Left lung (tissue), 10 donors: ENCODE results near the gene CCDC91. TPM values are rescaled to one million over a fixed set of nuclear protein-coding genes. Genes with fewer than 3 reads are reported as not detected.

Experiments used
- ATAC-seq: fragments of 200-7000 bp; cut with Tn5 transposase; one replicate; pipeline ENCODE4 v1.9.1; 2020; ENCODE audit warnings: moderate library complexity
- DNase-seq, 4 donors: peaks; one replicate each; pipeline ENCODE4 v3.0.0-alpha.2; 2013 to 2020
- H3K27ac ChIP-seq, 2 donors: fragments of 200-600 bp; sonication (generic) in 1 of 2; one replicate each; pipeline versions ENCODE4 v1.5.0 to v1.8.0; 2020 to 2021
- H3K27me3 ChIP-seq, 2 donors: fragments of 200-600 bp; sonication (generic) in 1 of 2; one replicate each; pipeline versions ENCODE4 v1.5.0 to v1.8.0; 2020 to 2021
- H3K36me3 ChIP-seq, 2 donors: fragments of 200-600 bp; sonication (generic) in 1 of 2; one replicate each; pipeline versions ENCODE4 v1.5.0 to v1.8.0; 2020 to 2021
- H3K4me1 ChIP-seq, 2 donors: fragments of 200-600 bp; one replicate each; pipeline ENCODE4 v1.8.0; 2021
- H3K4me3 ChIP-seq, 2 donors: fragments of 200-600 bp; sonication (generic) in 1 of 2; one replicate each; pipeline versions ENCODE4 v1.5.0 to v1.8.0; 2020 to 2021; ENCODE audit warnings: mild to moderate bottlenecking in 1 of 2
- H3K9me3 ChIP-seq, 2 donors: fragments of 200-600 bp; sonication (generic) in 1 of 2; one replicate each; pipeline versions ENCODE4 v1.5.0 to v1.8.0; 2020 to 2021
- intact Hi-C, 2 donors: fragments of 100-400 bp; cut with DNase I; formaldehyde crosslinking; loops; one replicate each; pipeline versions ENCODE4 v1.11.2 to v1.14.2; 2022
- polyA plus RNA-seq, 6 donors: library from polyadenylated mRNA; unstranded; fragments of 120-200 nt; gene quantifications; one replicate each; pipeline ENCODE4 v1.2.1, GENCODE V29; 2013; ENCODE audit not compliant: insufficient read length in 6 of 6
- total RNA-seq, 2 donors: library from RNA; stranded (reverse); fragmentation: NEBNext Ultra II Directional; extraction: Animal tissue kit (Norgen Biotek cat#: 25700); gene quantifications; one replicate each; pipeline ENCODE4 v1.2.1, GENCODE V29; 2021
- TF ChIP-seq, protein P1 (sequence below), 2 donors: fragments of 200-600 bp; sonication (generic) in 1 of 2; IDR thresholded peaks; one replicate each; pipeline versions ENCODE4 v1.5.0 to v1.8.0; 2021; ENCODE audit warnings: antibody characterized with exemption in 2 of 2
- donor health status: DM: no; HTN: yes; CAD: no.
- donor health status: DM: no; HTN: no; CAD: no.

Gene CCDC91
- total and polyA plus RNA-seq, 8 donors, result 18.5 to 30.0 (median 26.2) TPM

- DNase-seq (no peak), ATAC-seq (no peak)
- TF ChIP-seq, protein P1, sequence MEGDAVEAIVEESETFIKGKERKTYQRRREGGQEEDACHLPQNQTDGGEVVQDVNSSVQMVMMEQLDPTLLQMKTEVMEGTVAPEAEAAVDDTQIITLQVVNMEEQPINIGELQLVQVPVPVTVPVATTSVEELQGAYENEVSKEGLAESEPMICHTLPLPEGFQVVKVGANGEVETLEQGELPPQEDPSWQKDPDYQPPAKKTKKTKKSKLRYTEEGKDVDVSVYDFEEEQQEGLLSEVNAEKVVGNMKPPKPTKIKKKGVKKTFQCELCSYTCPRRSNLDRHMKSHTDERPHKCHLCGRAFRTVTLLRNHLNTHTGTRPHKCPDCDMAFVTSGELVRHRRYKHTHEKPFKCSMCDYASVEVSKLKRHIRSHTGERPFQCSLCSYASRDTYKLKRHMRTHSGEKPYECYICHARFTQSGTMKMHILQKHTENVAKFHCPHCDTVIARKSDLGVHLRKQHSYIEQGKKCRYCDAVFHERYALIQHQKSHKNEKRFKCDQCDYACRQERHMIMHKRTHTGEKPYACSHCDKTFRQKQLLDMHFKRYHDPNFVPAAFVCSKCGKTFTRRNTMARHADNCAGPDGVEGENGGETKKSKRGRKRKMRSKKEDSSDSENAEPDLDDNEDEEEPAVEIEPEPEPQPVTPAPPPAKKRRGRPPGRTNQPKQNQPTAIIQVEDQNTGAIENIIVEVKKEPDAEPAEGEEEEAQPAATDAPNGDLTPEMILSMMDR (IDR thresholded peaks at IDR 0.05), result no peak
- intact Hi-C loops, result no loop called here
- H3K36me3 ChIP-seq, result no peaks in the 10 kb centered on the region
- H3K27me3 ChIP-seq, result no peaks in the 10 kb centered on the region
- H3K4me3 ChIP-seq, result no peak overlapping the region
- no peaks in the 10 kb centered on the region for H3K9me3 ChIP-seq
- H3K4me1 ChIP-seq, result no peaks in the 10 kb centered on the region
- H3K27ac ChIP-seq, result no peak overlapping the region
Measured at GRCh38 chr12:28442101-28442500, 251.8 kb downstream of the CCDC91 start.

DNA sequence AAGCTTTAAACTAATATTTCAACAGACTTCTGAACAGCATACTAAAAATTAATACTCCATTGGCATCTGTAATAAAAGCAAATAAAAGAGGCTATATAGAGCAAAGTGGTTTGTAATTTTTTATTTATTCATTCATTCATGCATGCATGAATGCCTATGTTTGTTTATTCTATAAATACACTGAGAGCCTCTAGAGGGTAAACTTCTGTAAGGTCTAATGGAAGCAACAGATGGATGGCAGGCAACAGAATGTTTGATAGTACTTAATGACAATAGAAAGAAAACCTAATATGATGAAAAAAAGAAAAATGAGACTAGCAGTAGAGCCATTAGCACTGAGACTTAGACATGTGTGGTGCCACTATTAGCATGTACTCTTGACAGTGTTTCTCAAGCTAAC lies 253.1 kb downstream of the CCDC91 start:
- intact Hi-C loops, result no loop called here
- H3K4me3 ChIP-seq, result no peak overlapping the region
- TF ChIP-seq, protein P1 (IDR thresholded peaks at IDR 0.05), result no peak
- no peak for ATAC-seq
- H3K9me3 ChIP-seq, result no peaks in the 10 kb centered on the region
- H3K4me1 ChIP-seq, result no peaks in the 10 kb centered on the region
- no peak overlapping the region for H3K27ac ChIP-seq
- H3K36me3 ChIP-seq, result no peaks in the 10 kb centered on the region
- DNase-seq, result no peak
- H3K27me3 ChIP-seq, result no peaks in the 10 kb centered on the region

DNA sequence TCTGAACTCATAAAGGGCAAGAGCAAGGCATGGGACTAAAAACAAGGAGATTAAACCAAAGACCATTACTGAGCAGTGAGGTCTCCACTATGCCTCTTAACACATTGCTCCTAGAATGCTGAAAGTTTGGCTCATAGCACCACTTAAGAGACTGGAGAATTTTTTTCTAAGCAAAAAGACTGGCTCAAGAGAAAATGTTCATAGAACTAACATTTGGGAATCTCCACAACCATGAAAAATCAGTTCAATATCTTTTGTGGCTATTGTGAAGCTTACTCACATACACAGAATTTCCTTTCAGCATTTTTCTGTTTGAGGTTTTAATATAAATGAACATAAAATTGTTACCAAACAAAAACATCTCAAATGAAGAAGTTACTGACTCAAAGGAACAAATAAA lies 255.8 kb downstream of the CCDC91 start:
- TF ChIP-seq, protein P1 (IDR thresholded peaks at IDR 0.05), result no peak

GRCh38 chr12:28453686-28454085 lies 263.4 kb downstream of the CCDC91 start:
- Histone ChIP-seq H3K4me3 (no peak overlapping the region), H3K9me3 (no peaks in the 10 kb centered on the region), H3K4me1 (no peaks in the 10 kb centered on the region), H3K27me3 (no peaks in the 10 kb centered on the region), H3K36me3 (no peaks in the 10 kb centered on the region), H3K27ac (no peak overlapping the region)
- TF ChIP-seq, protein P1 (IDR thresholded peaks at IDR 0.05), result no peak
- intact Hi-C loops, result no loop called here
- DNase-seq (no peak), ATAC-seq (no peak)

More for the DNA sequence above, 255.8 kb downstream of the CCDC91 start:
- no peaks in the 10 kb centered on the region for H3K27me3 ChIP-seq
- H3K27ac ChIP-seq, result no peak overlapping the region
- H3K36me3 ChIP-seq, result no peaks in the 10 kb centered on the region
- no peak overlapping the region for H3K4me3 ChIP-seq
- no peak for DNase-seq
- no peaks in the 10 kb centered on the region for H3K4me1 ChIP-seq
- no peaks in the 10 kb centered on the region for H3K9me3 ChIP-seq
- intact Hi-C loops, result no loop called here
- ATAC-seq, result no peak

DNA sequence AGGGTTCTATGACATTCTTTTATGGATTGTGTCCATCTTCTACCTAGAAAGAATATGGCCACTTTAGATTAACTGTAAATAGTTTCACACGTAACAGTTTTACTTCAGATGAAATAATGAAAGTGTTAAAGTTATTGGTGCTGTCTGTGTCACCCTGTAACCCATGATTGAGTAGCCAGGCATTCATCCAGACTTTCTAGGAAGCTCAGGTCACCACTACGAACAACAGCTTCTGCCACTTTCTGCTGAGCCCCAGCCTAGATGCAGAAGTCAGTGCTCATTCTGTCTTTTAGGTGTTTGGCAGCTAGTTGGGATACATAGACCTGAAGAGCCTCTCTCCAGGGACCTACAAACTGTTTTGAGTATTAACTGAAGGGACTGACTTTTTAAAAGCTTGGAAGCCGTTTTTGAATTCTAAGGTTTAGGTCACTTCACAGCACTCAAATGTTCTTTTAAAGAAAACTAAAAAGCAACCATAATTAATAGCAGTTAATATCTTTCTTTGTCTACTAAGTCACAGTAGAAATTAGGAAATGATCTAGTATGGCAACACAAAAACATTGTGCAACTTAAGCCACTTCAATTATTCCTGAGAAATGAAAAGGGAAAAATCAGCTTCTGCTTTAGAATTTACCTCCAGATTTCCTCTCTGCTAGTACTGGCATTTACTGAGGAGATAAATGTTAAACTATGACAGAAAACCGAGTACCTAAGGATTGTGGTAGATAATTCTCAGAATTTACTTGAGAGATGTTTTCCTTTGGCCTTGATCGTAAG lies 266.9 kb downstream of the CCDC91 start:
- DNase-seq (no peak), ATAC-seq (no peak)
- intact Hi-C loops, result no loop called here
- Histone ChIP-seq H3K36me3 (no peaks in the 10 kb centered on the region), H3K27ac (no peak overlapping the region), H3K27me3 (no peaks in the 10 kb centered on the region), H3K4me1 (no peaks in the 10 kb centered on the region), H3K4me3 (no peak overlapping the region), H3K9me3 (no peaks in the 10 kb centered on the region)
- TF ChIP-seq, protein P1 (IDR thresholded peaks at IDR 0.05), result no peak
